Panc1 (cell line): ENCODE measurements around the gene CCDC68. TPM values are rescaled to one million over a fixed set of nuclear protein-coding genes. Genes with fewer than 3 reads are reported as not detected.

ENCODE experiments used
- ATAC-seq: fragments of 200-7000 bp; cut with Tn5 transposase; 2 replicates; pipeline ENCODE4 v1.9.1; 2020; ENCODE audit warnings: mild to moderate bottlenecking, moderate library complexity
- BruUV-seq: library from RNA; stranded (reverse); fragments of 400-500 nt; replicated peaks from 2 replicates; lab custom pipeline; 2021; lab: Mats Ljungman, UMichigan
- CTCF ChIA-PET: fragments of 300-600 bp; sonication (Branson Sonifier 250); formaldehyde crosslinking; loops from one replicate; lab custom pipeline; 2022; ENCODE audit warnings: antibody characterized with exemption; lab: Charles Lee
- POLR2A ChIA-PET: fragments of 300-600 bp; sonication (Branson Sonifier 250); formaldehyde crosslinking; loops from one replicate; lab custom pipeline; 2022; ENCODE audit warnings: antibody characterized with exemption; lab: Charles Lee
- DNase-seq: peaks from one replicate; pipeline ENCODE4 v3.0.0-alpha.2; 2010; ENCODE audit warnings: low read depth, low spot score
- H3K27ac ChIP-seq: 2 replicates; pipeline ENCODE4 v1.5.1; 2011; ENCODE audit warnings: mild to moderate bottlenecking, low read length, inconsistent platforms
- H3K27me3 ChIP-seq: fragments of 200-500 bp; sonication (Bioruptor generic); 2 replicates; pipeline ENCODE4 v1.6.0; 2014; ENCODE audit warnings: low read length, inconsistent platforms; ENCODE audit not compliant: control insufficient read depth, insufficient read depth
- H3K36me3 ChIP-seq: fragments of 200-500 bp; sonication (Bioruptor generic); 2 replicates; pipeline ENCODE4 v1.5.1; 2014; ENCODE audit warnings: inconsistent platforms, mild to moderate bottlenecking, low read length, moderate library complexity; ENCODE audit not compliant: control insufficient read depth, insufficient read depth
- H3K4me1 ChIP-seq: 2 replicates; pipeline ENCODE4 v1.5.1; 2011; ENCODE audit warnings: inconsistent platforms, mild to moderate bottlenecking, low read length, moderate library complexity; ENCODE audit not compliant: control insufficient read depth, insufficient read depth
- H3K4me3 ChIP-seq, 2 experiments: 2 replicates each; pipeline ENCODE4 v1.5.1; 2011 to 2012; ENCODE audit warnings: low read depth in 2 of 2, low read length in 2 of 2, mild to moderate bottlenecking in 2 of 2, inconsistent platforms in 1 of 2, moderate library complexity in 1 of 2
- H3K9me3 ChIP-seq: fragments of 200-500 bp; sonication (Bioruptor generic); 2 replicates; pipeline ENCODE4 v1.5.1; 2014; ENCODE audit warnings: low read depth, mild to moderate bottlenecking, inconsistent platforms, low read length, moderate library complexity; ENCODE audit not compliant: control insufficient read depth, insufficient read depth
- CTCF ChIP-seq: fragments of 450-650 bp; IDR thresholded peaks from 2 replicates; pipeline ENCODE4 v1.5.1; 2017; ENCODE audit warnings: mild to moderate bottlenecking
- POLR2AphosphoS5 ChIP-seq: IDR thresholded peaks from 2 replicates; pipeline ENCODE4 v1.6.1; 2012; ENCODE audit warnings: mild to moderate bottlenecking, low read depth, low read length, moderate library complexity
- REST ChIP-seq, 2 experiments: IDR thresholded peaks; 2 replicates each; pipeline ENCODE4 v1.6.1; 2011 to 2012; ENCODE audit warnings: low read depth in 2 of 2, control low read depth in 1 of 2, low read length in 1 of 2, mild to moderate bottlenecking in 1 of 2, moderate library complexity in 1 of 2; ENCODE audit not compliant: insufficient read depth in 1 of 2
- SIN3A ChIP-seq: IDR thresholded peaks from 2 replicates; pipeline ENCODE4 v1.6.1; 2012; ENCODE audit warnings: low read depth, mild to moderate bottlenecking, low read length, moderate library complexity, borderline replicate concordance; ENCODE audit not compliant: insufficient read depth
- TCF7L2 ChIP-seq: IDR thresholded peaks from 2 replicates; pipeline ENCODE4 v1.6.1; 2011; ENCODE audit warnings: mild to moderate bottlenecking, low read depth, low read length, inconsistent platforms
- in situ Hi-C: cut with HindIII; loops from 2 replicates; pipeline ENCODE4 v1.10.0; 2016; ENCODE audit warnings: low sequenced_read_pairs, low pct_unique_long_range_greater_than_20kb
- intact Hi-C: fragments of 100-400 bp; cut with micrococcal nuclease; formaldehyde crosslinking; loops from one replicate; pipeline ENCODE4 v1.10.0; 2022; ENCODE audit not compliant: unreplicated experiment
- total RNA-seq: library from RNA; stranded (reverse); gene quantifications from one replicate; pipeline ENCODE4 v1.2.1, GENCODE V29; 2021; ENCODE audit not compliant: unreplicated experiment

Gene CCDC68
- total RNA-seq, 1 experiment from 2014 or later: 0.41 TPM

- H3K27ac ChIP-seq: no peak overlapping the region
- in situ Hi-C loops: no loop called here
Observed at GRCh38 chr18:54899500-54899899, 59.8 kb downstream of the CCDC68 start.

GRCh38 chr18:54888933-54889332 lies 70.3 kb downstream of the CCDC68 start:
- intact Hi-C loops (no loop called here), in situ Hi-C loops (no loop called here)
- TF ChIP-seq TCF7L2: no peak
- TF ChIP-seq CTCF: no peak
- no peak for TF ChIP-seq SIN3A
- no peak for TF ChIP-seq POLR2AphosphoS5
- no peak for TF ChIP-seq REST (IDR thresholded peaks at IDR 0.05; ENCODE audit: insufficient read depth in 1 of 2, low read depth in 2 of 2, low read length in 1 of 2)
- DNase-seq (no peak), ATAC-seq (no peak)
- ChIA-PET CTCF (no interaction called here), POLR2A (no interaction called here)
- H3K4me1 ChIP-seq: no peaks in the 10 kb centered on the region
- no peaks in the 10 kb centered on the region for H3K9me3 ChIP-seq
- H3K36me3 ChIP-seq: no peaks in the 10 kb centered on the region
- BruUV-seq: no TSS peak
- H3K27me3 ChIP-seq: no peaks in the 10 kb centered on the region
- H3K27ac ChIP-seq: no peak overlapping the region
- no peak overlapping the region for H3K4me3 ChIP-seq

More at GRCh38 chr18:54899500-54899899, 59.8 kb downstream of the CCDC68 start:
- DNase-seq (no peak), ATAC-seq (no peak)
- Histone ChIP-seq H3K27me3 (no peaks in the 10 kb centered on the region), H3K4me3 (no peak overlapping the region), H3K9me3 (no peaks in the 10 kb centered on the region), H3K4me1 (no peaks in the 10 kb centered on the region), H3K36me3 (no peaks in the 10 kb centered on the region)
- TF ChIP-seq POLR2AphosphoS5: no peak
- no peak for TF ChIP-seq CTCF
- no peak for TF ChIP-seq REST (IDR thresholded peaks at IDR 0.05; ENCODE audit: insufficient read depth in 1 of 2, low read depth in 2 of 2, low read length in 1 of 2)
- no peak for TF ChIP-seq TCF7L2
- no peak for TF ChIP-seq SIN3A
- ChIA-PET CTCF (no interaction called here), POLR2A (no interaction called here)
- intact Hi-C loops: no loop called here
- BruUV-seq: no TSS peak
